GM12878 (cell line): Measurements from ENCODE around the gene DUOX1.

Source experiments
- CEBPZ ChIP-seq: fragments of 150-350 bp; IDR thresholded peaks from 2 replicates; pipeline ENCODE4 v1.6.1; 2016; ENCODE audit warnings: low read depth, low read length
- CHD1 ChIP-seq: IDR thresholded peaks from 2 replicates; pipeline ENCODE4 v1.6.1; 2012; ENCODE audit warnings: low read depth, low read length, improper control_type of control experiment
- CHD4 ChIP-seq: fragments of 200-600 bp; sonication (generic); IDR thresholded peaks from 2 replicates; pipeline ENCODE4 v1.6.1; 2016; ENCODE audit warnings: mild to moderate bottlenecking
- CTCF ChIP-seq, 3 experiments: IDR thresholded peaks in 2 of 3; conservative IDR thresholded peaks in 1 of 3; 2 replicates each; pipeline ENCODE4 v1.5.1; 2011; ENCODE audit warnings: low read depth in 3 of 3, low read length in 3 of 3, mild to moderate bottlenecking in 3 of 3, control low read depth in 2 of 3, moderate library complexity in 2 of 3, inconsistent platforms in 1 of 3, mixed read lengths in 1 of 3; ENCODE audit not compliant: control insufficient read depth in 2 of 3, insufficient read depth in 1 of 3; ENCODE audit errors: extremely low read depth in 1 of 3
- EP300 ChIP-seq, 2 experiments: fragments of 150-350 bp in 1 of 2; IDR thresholded peaks; 2 replicates each; pipeline ENCODE4 v1.6.1; 2011 to 2012; ENCODE audit warnings: low read depth in 2 of 2, low read length in 2 of 2, borderline replicate concordance in 1 of 2, improper control_type of control experiment in 1 of 2, inconsistent platforms in 1 of 2; ENCODE audit not compliant: control insufficient read depth in 1 of 2
- EZH2 ChIP-seq: IDR thresholded peaks from 2 replicates; pipeline ENCODE4 v1.6.1; 2012; ENCODE audit warnings: low read depth, mild to moderate bottlenecking, control low read depth, inconsistent platforms, low read length, borderline replicate concordance; ENCODE audit not compliant: control insufficient read depth
- FOS ChIP-seq: IDR thresholded peaks from 3 replicates; pipeline ENCODE4 v1.6.1; 2011; ENCODE audit warnings: borderline replicate concordance; ENCODE audit not compliant: insufficient read length; ENCODE audit errors: extremely low read depth
- NFYA ChIP-seq: IDR thresholded peaks from 2 replicates; pipeline ENCODE4 v1.6.1; 2011; ENCODE audit warnings: low read depth, mild to moderate bottlenecking, low read length, improper control_type of control experiment, borderline replicate concordance
- POLR2A ChIP-seq: IDR thresholded peaks from 2 replicates; pipeline ENCODE4 v1.6.1; 2011; ENCODE audit warnings: low read depth, mild to moderate bottlenecking, low read length
- RAD21 ChIP-seq: IDR thresholded peaks from 2 replicates; pipeline ENCODE4 v1.6.1; 2011; ENCODE audit warnings: mild to moderate bottlenecking, low read depth, low read length, moderate library complexity; ENCODE audit not compliant: insufficient read depth
- TCF12 ChIP-seq: IDR thresholded peaks from 2 replicates; pipeline ENCODE4 v1.6.1; 2011; ENCODE audit warnings: low read depth, mild to moderate bottlenecking, low read length
- TF ChIP-seq, protein P1 (sequence below): fragments of 450-650 bp; IDR thresholded peaks from 2 replicates; pipeline ENCODE4 v1.6.1; 2017; ENCODE audit warnings: mild to moderate bottlenecking, moderate library complexity
- TF ChIP-seq, protein P2 (sequence below): fragments of 450-650 bp; IDR thresholded peaks from 2 replicates; pipeline ENCODE4 v1.6.1; 2017; ENCODE audit warnings: low read depth, mild to moderate bottlenecking, moderate library complexity

DNA sequence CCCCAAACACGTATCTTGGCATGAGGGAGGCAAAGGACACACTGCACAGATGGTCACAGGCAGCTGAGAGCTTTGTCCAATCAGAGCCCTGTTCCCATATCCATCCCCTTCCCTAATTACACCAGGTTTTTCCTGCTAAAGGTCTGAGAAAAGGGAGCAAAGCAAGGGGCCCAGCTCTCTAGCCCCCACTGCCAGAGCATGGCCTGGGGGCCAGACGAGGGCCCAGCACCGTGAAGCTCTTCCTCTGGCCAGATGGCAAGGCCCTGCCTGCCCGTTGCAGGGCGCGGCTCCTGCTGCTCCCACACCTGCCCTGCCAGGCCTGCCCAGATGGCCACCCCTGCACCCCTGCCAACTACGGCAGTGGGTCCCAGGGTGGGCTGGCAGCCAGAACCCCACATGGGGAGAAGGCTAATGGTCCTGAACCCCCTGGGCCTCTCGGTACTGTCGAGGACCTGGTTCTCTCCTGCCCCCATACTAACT is 54.8 kb downstream of the DUOX1 start:
- no peak for TF ChIP-seq CTCF (IDR thresholded peaks at IDR 0.05 in 2 of 3, conservative IDR thresholded peaks at IDR 0.05 in 1 of 3; ENCODE audit: control insufficient read depth in 2 of 3, extremely low read depth in 1 of 3, insufficient read depth in 1 of 3, low read depth in 3 of 3, low read length in 3 of 3)
- TF ChIP-seq CHD1, result no peak
- no peak for TF ChIP-seq FOS
- TF ChIP-seq EZH2, result no peak
- TF ChIP-seq CHD4, result no peak
- TF ChIP-seq EP300 (IDR thresholded peaks at IDR 0.05; ENCODE audit: borderline replicate concordance in 1 of 2, control insufficient read depth in 1 of 2, low read depth in 2 of 2, low read length in 2 of 2), result no peak
- TF ChIP-seq POLR2A, result no peak
- TF ChIP-seq, protein P1, sequence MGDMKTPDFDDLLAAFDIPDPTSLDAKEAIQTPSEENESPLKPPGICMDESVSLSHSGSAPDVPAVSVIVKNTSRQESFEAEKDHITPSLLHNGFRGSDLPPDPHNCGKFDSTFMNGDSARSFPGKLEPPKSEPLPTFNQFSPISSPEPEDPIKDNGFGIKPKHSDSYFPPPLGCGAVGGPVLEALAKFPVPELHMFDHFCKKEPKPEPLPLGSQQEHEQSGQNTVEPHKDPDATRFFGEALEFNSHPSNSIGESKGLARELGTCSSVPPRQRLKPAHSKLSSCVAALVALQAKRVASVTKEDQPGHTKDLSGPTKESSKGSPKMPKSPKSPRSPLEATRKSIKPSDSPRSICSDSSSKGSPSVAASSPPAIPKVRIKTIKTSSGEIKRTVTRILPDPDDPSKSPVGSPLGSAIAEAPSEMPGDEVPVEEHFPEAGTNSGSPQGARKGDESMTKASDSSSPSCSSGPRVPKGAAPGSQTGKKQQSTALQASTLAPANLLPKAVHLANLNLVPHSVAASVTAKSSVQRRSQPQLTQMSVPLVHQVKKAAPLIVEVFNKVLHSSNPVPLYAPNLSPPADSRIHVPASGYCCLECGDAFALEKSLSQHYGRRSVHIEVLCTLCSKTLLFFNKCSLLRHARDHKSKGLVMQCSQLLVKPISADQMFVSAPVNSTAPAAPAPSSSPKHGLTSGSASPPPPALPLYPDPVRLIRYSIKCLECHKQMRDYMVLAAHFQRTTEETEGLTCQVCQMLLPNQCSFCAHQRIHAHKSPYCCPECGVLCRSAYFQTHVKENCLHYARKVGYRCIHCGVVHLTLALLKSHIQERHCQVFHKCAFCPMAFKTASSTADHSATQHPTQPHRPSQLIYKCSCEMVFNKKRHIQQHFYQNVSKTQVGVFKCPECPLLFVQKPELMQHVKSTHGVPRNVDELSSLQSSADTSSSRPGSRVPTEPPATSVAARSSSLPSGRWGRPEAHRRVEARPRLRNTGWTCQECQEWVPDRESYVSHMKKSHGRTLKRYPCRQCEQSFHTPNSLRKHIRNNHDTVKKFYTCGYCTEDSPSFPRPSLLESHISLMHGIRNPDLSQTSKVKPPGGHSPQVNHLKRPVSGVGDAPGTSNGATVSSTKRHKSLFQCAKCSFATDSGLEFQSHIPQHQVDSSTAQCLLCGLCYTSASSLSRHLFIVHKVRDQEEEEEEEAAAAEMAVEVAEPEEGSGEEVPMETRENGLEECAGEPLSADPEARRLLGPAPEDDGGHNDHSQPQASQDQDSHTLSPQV, result no peak
- TF ChIP-seq NFYA, result no peak
- no peak for TF ChIP-seq TCF12
- no peak for TF ChIP-seq CEBPZ
- TF ChIP-seq, protein P2, sequence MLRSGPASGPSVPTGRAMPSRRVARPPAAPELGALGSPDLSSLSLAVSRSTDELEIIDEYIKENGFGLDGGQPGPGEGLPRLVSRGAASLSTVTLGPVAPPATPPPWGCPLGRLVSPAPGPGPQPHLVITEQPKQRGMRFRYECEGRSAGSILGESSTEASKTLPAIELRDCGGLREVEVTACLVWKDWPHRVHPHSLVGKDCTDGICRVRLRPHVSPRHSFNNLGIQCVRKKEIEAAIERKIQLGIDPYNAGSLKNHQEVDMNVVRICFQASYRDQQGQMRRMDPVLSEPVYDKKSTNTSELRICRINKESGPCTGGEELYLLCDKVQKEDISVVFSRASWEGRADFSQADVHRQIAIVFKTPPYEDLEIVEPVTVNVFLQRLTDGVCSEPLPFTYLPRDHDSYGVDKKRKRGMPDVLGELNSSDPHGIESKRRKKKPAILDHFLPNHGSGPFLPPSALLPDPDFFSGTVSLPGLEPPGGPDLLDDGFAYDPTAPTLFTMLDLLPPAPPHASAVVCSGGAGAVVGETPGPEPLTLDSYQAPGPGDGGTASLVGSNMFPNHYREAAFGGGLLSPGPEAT, result no peak
- TF ChIP-seq RAD21, result no peak
